GM23338 (cell line): ENCODE results near the gene ABO. TPM values are rescaled to one million over a fixed set of nuclear protein-coding genes. Genes with fewer than 3 reads are reported as not detected.

ENCODE experiments used
- ATAC-seq: fragments of 200-7000 bp; cut with Tn5 transposase; 3 replicates; pipeline ENCODE4 v1.9.1; 2020
- DNase-seq: peaks from one replicate; pipeline ENCODE4 v3.0.0-alpha.2; 2015; ENCODE audit warnings: low spot score
- H2AFZ ChIP-seq: fragments of 200-600 bp; sonication (generic); 2 replicates; pipeline ENCODE4 v1.8.0; 2016; ENCODE audit warnings: antibody characterized with exemption, mild to moderate bottlenecking, moderate library complexity
- H3F3A ChIP-seq: fragments of 200-600 bp; sonication (generic); replicated peaks from 2 replicates; pipeline ENCODE4 v1.8.0; 2017; ENCODE audit warnings: antibody characterized with exemption, mixed run types, low read depth
- H3K27ac ChIP-seq: fragments of 200-600 bp; sonication (generic); 2 replicates; pipeline ENCODE4 v1.6.1; 2016; ENCODE audit warnings: low read depth
- H3K27me3 ChIP-seq: fragments of 200-600 bp; sonication (generic); 2 replicates; pipeline ENCODE4 v1.8.0; 2016; ENCODE audit warnings: mild to moderate bottlenecking, mixed run types, moderate library complexity; ENCODE audit not compliant: insufficient read depth
- H3K36me3 ChIP-seq: fragments of 200-600 bp; sonication (generic); 2 replicates; pipeline ENCODE4 v1.8.0; 2016; ENCODE audit warnings: mild to moderate bottlenecking; ENCODE audit not compliant: insufficient read depth
- H3K4me1 ChIP-seq: fragments of 200-600 bp; sonication (generic); 2 replicates; pipeline ENCODE4 v1.8.0; 2016; ENCODE audit warnings: mild to moderate bottlenecking, moderate library complexity; ENCODE audit not compliant: insufficient read depth
- H3K4me2 ChIP-seq: fragments of 200-600 bp; sonication (generic); 2 replicates; pipeline ENCODE4 v1.7.1; 2017; ENCODE audit warnings: mixed run types
- H3K4me3 ChIP-seq: fragments of 200-600 bp; sonication (generic); 2 replicates; pipeline ENCODE4 v1.6.1; 2016; ENCODE audit warnings: mixed run types
- H3K79me2 ChIP-seq: fragments of 200-600 bp; sonication (generic); replicated peaks from 2 replicates; pipeline ENCODE4 v1.8.0; 2017; ENCODE audit warnings: mild to moderate bottlenecking; ENCODE audit not compliant: insufficient read depth
- H3K9me2 ChIP-seq: fragments of 200-600 bp; sonication (generic); 2 replicates; pipeline ENCODE4 v1.8.0; 2017; ENCODE audit not compliant: insufficient read depth
- H4K20me1 ChIP-seq: fragments of 200-600 bp; sonication (generic); replicated peaks from 2 replicates; pipeline ENCODE4 v1.8.0; 2017; ENCODE audit warnings: mild to moderate bottlenecking; ENCODE audit not compliant: insufficient read depth
- H3K27ac Mint-ChIP-seq: 2 replicates; pipeline ENCODE4 v1.8.0; 2020; ENCODE audit warnings: inconsistent platforms, mild to moderate bottlenecking, moderate library complexity, mixed read lengths
- H3K27me3 Mint-ChIP-seq: 3 replicates; pipeline ENCODE4 v1.8.0; 2022; ENCODE audit warnings: low read depth, mild to moderate bottlenecking, moderate library complexity, mixed read lengths, inconsistent platforms; ENCODE audit not compliant: insufficient read depth, poor library complexity
- H3K36me3 Mint-ChIP-seq: 3 replicates; pipeline ENCODE4 v1.8.0; 2021; ENCODE audit warnings: low read depth, mild to moderate bottlenecking, inconsistent platforms, moderate library complexity, mixed read lengths
- H3K4me1 Mint-ChIP-seq: 3 replicates; pipeline ENCODE4 v1.8.0; 2020; ENCODE audit warnings: mild to moderate bottlenecking, inconsistent platforms, mixed read lengths
- H3K4me3 Mint-ChIP-seq: 3 replicates; pipeline ENCODE4 v1.8.0; 2021; ENCODE audit warnings: moderate library complexity, mild to moderate bottlenecking, inconsistent platforms, mixed read lengths
- H3K9me3 Mint-ChIP-seq: 3 replicates; pipeline ENCODE4 v1.8.0; 2020; ENCODE audit warnings: moderate library complexity, mild to moderate bottlenecking, inconsistent platforms, mixed read lengths
- CREB1 ChIP-seq: fragments of 250-450 bp; sonication (Bioruptor Pico); IDR thresholded peaks from 2 replicates; pipeline ENCODE4 v1.5.0; 2020; ENCODE audit warnings: low read depth, mild to moderate bottlenecking, moderate library complexity
- EZH2 ChIP-seq: fragments of 200-600 bp; sonication (generic); IDR thresholded peaks from one replicate; pipeline ENCODE4 v1.8.0; 2017; ENCODE audit warnings: antibody characterized with exemption, mild to moderate bottlenecking, low read depth; ENCODE audit not compliant: unreplicated experiment
- EZH2phosphoT487 ChIP-seq: fragments of 200-600 bp; sonication (generic); IDR thresholded peaks from one replicate; pipeline ENCODE4 v1.8.1; 2018; ENCODE audit warnings: antibody characterized with exemption; ENCODE audit not compliant: unreplicated experiment
- JUNB ChIP-seq: IDR thresholded peaks from one replicate; pipeline ENCODE4 v1.6.1; 2016; ENCODE audit warnings: antibody characterized with exemption; ENCODE audit not compliant: unreplicated experiment
- NANOG ChIP-seq: IDR thresholded peaks from 2 replicates; pipeline ENCODE4 v1.6.1; 2016; ENCODE audit warnings: antibody characterized with exemption, borderline replicate concordance
- POLR2AphosphoS5 ChIP-seq: IDR thresholded peaks from 2 replicates; pipeline ENCODE4 v1.6.1; 2016; ENCODE audit warnings: antibody characterized with exemption, low read depth
- REST ChIP-seq: IDR thresholded peaks from one replicate; pipeline ENCODE4 v1.6.1; 2018; ENCODE audit warnings: antibody characterized with exemption; ENCODE audit not compliant: unreplicated experiment
- STAT1 ChIP-seq: IDR thresholded peaks from one replicate; pipeline ENCODE4 v1.6.1; 2016; ENCODE audit warnings: antibody characterized with exemption; ENCODE audit not compliant: unreplicated experiment
- ZNF114 ChIP-seq: fragments of 250-450 bp; sonication (Bioruptor Pico); IDR thresholded peaks from 2 replicates; pipeline ENCODE4 v1.5.0; 2020; ENCODE audit warnings: mild to moderate bottlenecking, moderate library complexity
- ZNF331 ChIP-seq: fragments of 250-450 bp; sonication (Bioruptor Pico); IDR thresholded peaks from 2 replicates; pipeline ENCODE4 v1.5.0; 2020; ENCODE audit warnings: low read depth, mild to moderate bottlenecking, moderate library complexity
- polyA plus RNA-seq: library from polyadenylated mRNA; unstranded; fragments of >200 nt; fragmentation: Nextera tagmentation; extraction: Ambion mirVana; gene quantifications from 2 replicates; pipeline ENCODE4 v1.2.1, GENCODE V29; 2016
- total RNA-seq: library from RNA; depleted of rRNA; stranded (reverse); fragments of >200 nt; shearing (Covaris generic); gene quantifications from 2 replicates; pipeline ENCODE4 v1.2.3, GENCODE V29; 2014
- TF ChIP-seq, protein P1 (sequence below), 2 experiments: fragments of 200-600 bp in 1 of 2; sonication (generic) in 1 of 2; conservative IDR thresholded peaks; 2 replicates each; pipeline versions ENCODE4 v1.5.1 to v1.6.1; 2016 to 2017; ENCODE audit warnings: antibody characterized with exemption in 2 of 2, low read depth in 2 of 2, mild to moderate bottlenecking in 2 of 2, moderate library complexity in 1 of 2
- TF ChIP-seq, protein P2 (sequence below): IDR thresholded peaks from 2 replicates; pipeline ENCODE4 v1.6.1; 2016; ENCODE audit warnings: antibody characterized with exemption
- TF ChIP-seq, protein P3 (sequence below): fragments of 250-450 bp; sonication (Bioruptor Pico); IDR thresholded peaks from 2 replicates; pipeline ENCODE4 v1.5.0; 2020; ENCODE audit warnings: mild to moderate bottlenecking, moderate library complexity

Gene ABO
- total and polyA plus RNA-seq, 2 experiments from 2014 or later: 0.28 to 0.34 TPM

DNA sequence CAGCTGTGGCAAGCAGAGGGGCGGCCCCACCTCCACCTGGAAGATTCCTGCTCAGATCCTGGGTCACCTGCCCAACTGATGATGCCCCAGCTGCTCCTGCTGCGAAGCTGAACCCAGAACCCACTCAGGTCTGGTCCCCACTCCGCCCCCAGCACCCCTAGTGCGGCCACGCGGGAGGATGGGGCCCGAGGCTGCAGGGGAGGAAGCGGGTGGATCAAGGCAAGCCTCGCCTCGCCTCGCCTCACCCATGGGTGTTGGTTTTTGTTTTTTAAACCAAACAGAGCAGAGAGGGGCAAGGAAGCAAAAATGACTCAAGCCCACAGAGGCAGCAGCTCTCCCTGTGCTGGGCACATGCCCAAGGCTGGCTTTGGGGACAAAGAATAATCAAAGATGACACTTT lies 23.2 kb downstream of the ABO start:
- no peaks in the 10 kb centered on the region for H3K79me2 ChIP-seq

More for the DNA sequence above, 23.2 kb downstream of the ABO start:
- Histone ChIP-seq H3K4me3 (no peak overlapping the region), H3K36me3 (no peaks in the 10 kb centered on the region), H3K27ac (no peak overlapping the region), H3K9me2 (no peaks in the 10 kb centered on the region), H3F3A (no peaks in the 10 kb centered on the region), H3K27me3 (no peaks in the 10 kb centered on the region), H3K4me1 (no peaks in the 10 kb centered on the region), H2AFZ (no peak overlapping the region), H4K20me1 (no peaks in the 10 kb centered on the region), H3K4me2 (no peak overlapping the region)
- Mint-ChIP-seq H3K4me1 (peaks cover 2% of the 10 kb centered on the region; the same call in 1 of the 3 replicates), H3K9me3 (no peaks in the 10 kb centered on the region), H3K27me3 (peaks cover 11% of the 10 kb centered on the region), H3K36me3 (no peaks in the 10 kb centered on the region), H3K4me3 (no peak overlapping the region), H3K27ac (no peak overlapping the region)
- ATAC-seq: no peak
- TF ChIP-seq ZNF331 (CRISPR knock-in tag): no peak
- TF ChIP-seq STAT1: no peak
- TF ChIP-seq, protein P1, sequence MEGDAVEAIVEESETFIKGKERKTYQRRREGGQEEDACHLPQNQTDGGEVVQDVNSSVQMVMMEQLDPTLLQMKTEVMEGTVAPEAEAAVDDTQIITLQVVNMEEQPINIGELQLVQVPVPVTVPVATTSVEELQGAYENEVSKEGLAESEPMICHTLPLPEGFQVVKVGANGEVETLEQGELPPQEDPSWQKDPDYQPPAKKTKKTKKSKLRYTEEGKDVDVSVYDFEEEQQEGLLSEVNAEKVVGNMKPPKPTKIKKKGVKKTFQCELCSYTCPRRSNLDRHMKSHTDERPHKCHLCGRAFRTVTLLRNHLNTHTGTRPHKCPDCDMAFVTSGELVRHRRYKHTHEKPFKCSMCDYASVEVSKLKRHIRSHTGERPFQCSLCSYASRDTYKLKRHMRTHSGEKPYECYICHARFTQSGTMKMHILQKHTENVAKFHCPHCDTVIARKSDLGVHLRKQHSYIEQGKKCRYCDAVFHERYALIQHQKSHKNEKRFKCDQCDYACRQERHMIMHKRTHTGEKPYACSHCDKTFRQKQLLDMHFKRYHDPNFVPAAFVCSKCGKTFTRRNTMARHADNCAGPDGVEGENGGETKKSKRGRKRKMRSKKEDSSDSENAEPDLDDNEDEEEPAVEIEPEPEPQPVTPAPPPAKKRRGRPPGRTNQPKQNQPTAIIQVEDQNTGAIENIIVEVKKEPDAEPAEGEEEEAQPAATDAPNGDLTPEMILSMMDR (conservative IDR thresholded peaks at IDR 0.05; ENCODE audit: low read depth in 2 of 2): no peak
- no peak for TF ChIP-seq POLR2AphosphoS5
- no peak for TF ChIP-seq EZH2
- TF ChIP-seq JUNB: no peak
- TF ChIP-seq ZNF114 (CRISPR knock-in tag): no peak
- TF ChIP-seq EZH2phosphoT487: no peak
- TF ChIP-seq REST: no peak
- no peak for TF ChIP-seq NANOG
- TF ChIP-seq, protein P2, sequence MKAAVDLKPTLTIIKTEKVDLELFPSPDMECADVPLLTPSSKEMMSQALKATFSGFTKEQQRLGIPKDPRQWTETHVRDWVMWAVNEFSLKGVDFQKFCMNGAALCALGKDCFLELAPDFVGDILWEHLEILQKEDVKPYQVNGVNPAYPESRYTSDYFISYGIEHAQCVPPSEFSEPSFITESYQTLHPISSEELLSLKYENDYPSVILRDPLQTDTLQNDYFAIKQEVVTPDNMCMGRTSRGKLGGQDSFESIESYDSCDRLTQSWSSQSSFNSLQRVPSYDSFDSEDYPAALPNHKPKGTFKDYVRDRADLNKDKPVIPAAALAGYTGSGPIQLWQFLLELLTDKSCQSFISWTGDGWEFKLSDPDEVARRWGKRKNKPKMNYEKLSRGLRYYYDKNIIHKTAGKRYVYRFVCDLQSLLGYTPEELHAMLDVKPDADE: no peak
- TF ChIP-seq, protein P3, sequence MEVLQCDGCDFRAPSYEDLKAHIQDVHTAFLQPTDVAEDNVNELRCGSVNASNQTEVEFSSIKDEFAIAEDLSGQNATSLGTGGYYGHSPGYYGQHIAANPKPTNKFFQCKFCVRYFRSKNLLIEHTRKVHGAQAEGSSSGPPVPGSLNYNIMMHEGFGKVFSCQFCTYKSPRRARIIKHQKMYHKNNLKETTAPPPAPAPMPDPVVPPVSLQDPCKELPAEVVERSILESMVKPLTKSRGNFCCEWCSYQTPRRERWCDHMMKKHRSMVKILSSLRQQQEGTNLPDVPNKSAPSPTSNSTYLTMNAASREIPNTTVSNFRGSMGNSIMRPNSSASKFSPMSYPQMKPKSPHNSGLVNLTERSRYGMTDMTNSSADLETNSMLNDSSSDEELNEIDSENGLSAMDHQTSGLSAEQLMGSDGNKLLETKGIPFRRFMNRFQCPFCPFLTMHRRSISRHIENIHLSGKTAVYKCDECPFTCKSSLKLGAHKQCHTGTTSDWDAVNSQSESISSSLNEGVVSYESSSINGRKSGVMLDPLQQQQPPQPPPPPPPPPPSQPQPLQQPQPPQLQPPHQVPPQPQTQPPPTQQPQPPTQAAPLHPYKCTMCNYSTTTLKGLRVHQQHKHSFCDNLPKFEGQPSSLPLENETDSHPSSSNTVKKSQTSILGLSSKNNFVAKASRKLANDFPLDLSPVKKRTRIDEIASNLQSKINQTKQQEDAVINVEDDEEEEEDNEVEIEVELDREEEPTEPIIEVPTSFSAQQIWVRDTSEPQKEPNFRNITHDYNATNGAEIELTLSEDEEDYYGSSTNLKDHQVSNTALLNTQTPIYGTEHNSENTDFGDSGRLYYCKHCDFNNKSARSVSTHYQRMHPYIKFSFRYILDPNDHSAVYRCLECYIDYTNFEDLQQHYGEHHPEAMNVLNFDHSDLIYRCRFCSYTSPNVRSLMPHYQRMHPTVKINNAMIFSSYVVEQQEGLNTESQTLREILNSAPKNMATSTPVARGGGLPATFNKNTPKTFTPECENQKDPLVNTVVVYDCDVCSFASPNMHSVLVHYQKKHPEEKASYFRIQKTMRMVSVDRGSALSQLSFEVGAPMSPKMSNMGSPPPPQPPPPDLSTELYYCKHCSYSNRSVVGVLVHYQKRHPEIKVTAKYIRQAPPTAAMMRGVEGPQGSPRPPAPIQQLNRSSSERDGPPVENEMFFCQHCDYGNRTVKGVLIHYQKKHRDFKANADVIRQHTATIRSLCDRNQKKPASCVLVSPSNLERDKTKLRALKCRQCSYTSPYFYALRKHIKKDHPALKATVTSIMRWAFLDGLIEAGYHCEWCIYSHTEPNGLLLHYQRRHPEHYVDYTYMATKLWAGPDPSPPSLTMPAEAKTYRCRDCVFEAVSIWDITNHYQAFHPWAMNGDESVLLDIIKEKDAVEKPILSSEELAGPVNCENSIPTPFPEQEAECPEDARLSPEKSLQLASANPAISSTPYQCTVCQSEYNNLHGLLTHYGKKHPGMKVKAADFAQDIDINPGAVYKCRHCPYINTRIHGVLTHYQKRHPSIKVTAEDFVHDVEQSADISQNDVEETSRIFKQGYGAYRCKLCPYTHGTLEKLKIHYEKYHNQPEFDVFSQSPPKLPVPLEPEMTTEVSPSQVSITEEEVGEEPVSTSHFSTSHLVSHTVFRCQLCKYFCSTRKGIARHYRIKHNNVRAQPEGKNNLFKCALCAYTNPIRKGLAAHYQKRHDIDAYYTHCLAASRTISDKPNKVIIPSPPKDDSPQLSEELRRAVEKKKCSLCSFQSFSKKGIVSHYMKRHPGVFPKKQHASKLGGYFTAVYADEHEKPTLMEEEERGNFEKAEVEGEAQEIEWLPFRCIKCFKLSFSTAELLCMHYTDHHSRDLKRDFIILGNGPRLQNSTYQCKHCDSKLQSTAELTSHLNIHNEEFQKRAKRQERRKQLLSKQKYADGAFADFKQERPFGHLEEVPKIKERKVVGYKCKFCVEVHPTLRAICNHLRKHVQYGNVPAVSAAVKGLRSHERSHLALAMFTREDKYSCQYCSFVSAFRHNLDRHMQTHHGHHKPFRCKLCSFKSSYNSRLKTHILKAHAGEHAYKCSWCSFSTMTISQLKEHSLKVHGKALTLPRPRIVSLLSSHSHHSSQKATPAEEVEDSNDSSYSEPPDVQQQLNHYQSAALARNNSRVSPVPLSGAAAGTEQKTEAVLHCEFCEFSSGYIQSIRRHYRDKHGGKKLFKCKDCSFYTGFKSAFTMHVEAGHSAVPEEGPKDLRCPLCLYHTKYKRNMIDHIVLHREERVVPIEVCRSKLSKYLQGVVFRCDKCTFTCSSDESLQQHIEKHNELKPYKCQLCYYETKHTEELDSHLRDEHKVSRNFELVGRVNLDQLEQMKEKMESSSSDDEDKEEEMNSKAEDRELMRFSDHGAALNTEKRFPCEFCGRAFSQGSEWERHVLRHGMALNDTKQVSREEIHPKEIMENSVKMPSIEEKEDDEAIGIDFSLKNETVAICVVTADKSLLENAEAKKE (CRISPR knock-in tag): no peak
- TF ChIP-seq CREB1: no peak
- no peak for DNase-seq
